ENCODE data around the gene GALNT1. TPM values are rescaled to one million over a fixed set of nuclear protein-coding genes. Genes with fewer than 3 reads are reported as not detected.

The GALNT1 gene
- total RNA-seq (2022) (105 and 137 TPM in 2 replicates), Bru-seq, nascent RNA (percentile 88 among the genes with signal in this experiment), BruChase-seq, experiment 1, labeled RNA remaining after a 6-hour chase (percentile 89 among the genes with signal in this experiment), BruChase-seq, experiment 2, labeled RNA remaining after a 2-hour chase (percentile 77 among the genes with signal in this experiment)
- long read RNA-seq, partial matches to known transcripts: 3 of 646 reads
- long read RNA-seq, other reads (novel, unspliced or antisense): 641 of 646 reads

- peaks cover 6% of the 10 kb centered on the region for H3K9me3 Mint-ChIP-seq (ENCODE audit: low read depth, unreplicated experiment)
- H3K27ac Mint-ChIP-seq (ENCODE audit: unreplicated experiment): peak within 1 kb of the TSS; percentile 85
- H3K27me3 Mint-ChIP-seq (ENCODE audit: unreplicated experiment): no peaks in the 10 kb centered on the region
- BruUV-seq (replicated peaks): no TSS peak
- no peak for TF ChIP-seq CTCF (IDR thresholded peaks at IDR 0.05; ENCODE audit: unreplicated experiment)
- H3K4me1 Mint-ChIP-seq (ENCODE audit: low read depth, unreplicated experiment): peaks cover 52% of the 10 kb centered on the region
- peak within 1 kb of the TSS; percentile 76 for H3K4me3 Mint-ChIP-seq (ENCODE audit: low read depth, unreplicated experiment)
- DNase-seq: no peak
- intact Hi-C loops (cut with micrococcal nuclease; ENCODE audit: unreplicated experiment): loop anchor here (5.0 kb wide), 2 partner anchors 69 to 99 kb away; no protein-coding TSS in a partner anchor
- peaks cover 26% of the 10 kb centered on the region for H3K36me3 Mint-ChIP-seq (ENCODE audit: insufficient read depth, unreplicated experiment)
- CTCF ChIA-PET: no interaction called here
Observed at GRCh38 chr18:35581546-35581897, at the start of gene GALNT1. Gene GALNT1, plus strand, starts transcription at chr18:35581740. Its CDS starts 72,923 bp downstream, at chr18:35654663.

GRCh38 chr18:35533916-35534405, 47.6 kb upstream of the GALNT1 start:
- H3K36me3 Mint-ChIP-seq (ENCODE audit: insufficient read depth, unreplicated experiment): no peaks in the 10 kb centered on the region
- H3K27ac Mint-ChIP-seq (ENCODE audit: unreplicated experiment): no peak overlapping the region
- H3K4me1 Mint-ChIP-seq (ENCODE audit: low read depth, unreplicated experiment): no peaks in the 10 kb centered on the region
- no peak for TF ChIP-seq CTCF (IDR thresholded peaks at IDR 0.05; ENCODE audit: unreplicated experiment)
- intact Hi-C loops (cut with micrococcal nuclease; ENCODE audit: unreplicated experiment): no loop called here
- BruUV-seq (replicated peaks): no TSS peak
- CTCF ChIA-PET: no interaction called here
- H3K9me3 Mint-ChIP-seq (ENCODE audit: low read depth, unreplicated experiment): peaks cover 7% of the 10 kb centered on the region
- no peak for DNase-seq
- no peaks in the 10 kb centered on the region for H3K27me3 Mint-ChIP-seq (ENCODE audit: unreplicated experiment)
- H3K4me3 Mint-ChIP-seq (ENCODE audit: low read depth, unreplicated experiment): no peak overlapping the region

- Mint-ChIP-seq H3K9me3 (ENCODE audit: low read depth, unreplicated experiment) (peaks cover 7% of the 10 kb centered on the region), H3K4me3 (ENCODE audit: low read depth, unreplicated experiment) (no peak overlapping the region), H3K4me1 (ENCODE audit: low read depth, unreplicated experiment) (no peaks in the 10 kb centered on the region), H3K27me3 (ENCODE audit: unreplicated experiment) (no peaks in the 10 kb centered on the region), H3K36me3 (ENCODE audit: insufficient read depth, unreplicated experiment) (no peaks in the 10 kb centered on the region), H3K27ac (ENCODE audit: unreplicated experiment) (no peak overlapping the region)
- intact Hi-C loops (cut with micrococcal nuclease; ENCODE audit: unreplicated experiment): no loop called here
- BruUV-seq (replicated peaks): no TSS peak
- TF ChIP-seq CTCF (IDR thresholded peaks at IDR 0.05; ENCODE audit: unreplicated experiment): no peak
- CTCF ChIA-PET: no interaction called here
- no peak for DNase-seq
Observed at GRCh38 chr18:35535297-35535696, 46.2 kb upstream of the GALNT1 start.

- Mint-ChIP-seq H3K36me3 (ENCODE audit: insufficient read depth, unreplicated experiment) (no peaks in the 10 kb centered on the region), H3K27me3 (ENCODE audit: unreplicated experiment) (no peaks in the 10 kb centered on the region), H3K9me3 (ENCODE audit: low read depth, unreplicated experiment) (no peaks in the 10 kb centered on the region), H3K4me3 (ENCODE audit: low read depth, unreplicated experiment) (no peak overlapping the region), H3K27ac (ENCODE audit: unreplicated experiment) (no peak overlapping the region), H3K4me1 (ENCODE audit: low read depth, unreplicated experiment) (peaks cover 20% of the 10 kb centered on the region)
- CTCF ChIA-PET: interaction anchor here (0.7 kb wide), 1 partner anchor 39 kb away, joined by 7 read pairs; no protein-coding TSS in a partner anchor
- TF ChIP-seq CTCF (IDR thresholded peaks at IDR 0.05; ENCODE audit: unreplicated experiment): no peak
- BruUV-seq (replicated peaks): no TSS peak
- DNase-seq: no peak
- intact Hi-C loops (cut with micrococcal nuclease; ENCODE audit: unreplicated experiment): no loop called here
Observed at GRCh38 chr18:35542356-35542755, 39.2 kb upstream of the GALNT1 start.
